NB4 (cell line): ENCODE results near the gene ALOX15B.

Experiments
- DNase-seq: peaks from one replicate; pipeline ENCODE4 v3.0.0; 2010; ENCODE audit warnings: low read depth
- H3K4me3 ChIP-seq: one replicate; pipeline ENCODE4 v1.5.1; 2011; ENCODE audit warnings: mild to moderate bottlenecking, low read depth, low read length, moderate library complexity
- MAX ChIP-seq: IDR thresholded peaks from 2 replicates; pipeline ENCODE4 v1.6.1; 2011; ENCODE audit warnings: low read depth, low read length
- MYC ChIP-seq: IDR thresholded peaks from 2 replicates; pipeline ENCODE4 v1.6.1; 2011; ENCODE audit warnings: low read depth, low read length
- POLR2A ChIP-seq: IDR thresholded peaks from 2 replicates; pipeline ENCODE4 v1.6.1; 2011; ENCODE audit warnings: mild to moderate bottlenecking; ENCODE audit not compliant: insufficient read length; ENCODE audit errors: extremely low read depth
- TF ChIP-seq, protein P1 (sequence below): IDR thresholded peaks from one replicate; pipeline ENCODE4 v1.5.1; 2012; ENCODE audit warnings: low read depth, low read length

The ALOX15B gene

DNA sequence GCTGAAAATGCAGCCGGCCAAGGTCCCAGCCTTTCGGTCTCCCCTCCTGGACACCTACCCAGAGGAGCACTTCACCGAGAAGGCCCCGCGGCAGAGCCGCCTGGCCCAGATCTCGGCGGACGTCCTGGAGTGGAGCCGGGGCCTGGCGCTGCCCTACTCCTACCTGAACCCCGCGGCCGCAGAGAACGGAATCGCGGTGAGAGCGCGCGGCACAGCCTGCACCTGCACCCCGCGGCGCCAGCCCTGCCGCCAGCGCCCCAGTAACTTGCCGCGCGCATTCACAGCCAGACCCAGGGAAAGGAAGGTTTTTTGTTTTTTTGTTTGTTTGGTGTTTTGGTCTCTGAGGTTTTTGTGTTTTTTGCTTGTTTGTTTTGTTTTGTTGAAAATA, 33.5 kb downstream of the ALOX15B start:
- DNase-seq, result no peak
- H3K4me3 ChIP-seq, result no peak overlapping the region

DNA sequence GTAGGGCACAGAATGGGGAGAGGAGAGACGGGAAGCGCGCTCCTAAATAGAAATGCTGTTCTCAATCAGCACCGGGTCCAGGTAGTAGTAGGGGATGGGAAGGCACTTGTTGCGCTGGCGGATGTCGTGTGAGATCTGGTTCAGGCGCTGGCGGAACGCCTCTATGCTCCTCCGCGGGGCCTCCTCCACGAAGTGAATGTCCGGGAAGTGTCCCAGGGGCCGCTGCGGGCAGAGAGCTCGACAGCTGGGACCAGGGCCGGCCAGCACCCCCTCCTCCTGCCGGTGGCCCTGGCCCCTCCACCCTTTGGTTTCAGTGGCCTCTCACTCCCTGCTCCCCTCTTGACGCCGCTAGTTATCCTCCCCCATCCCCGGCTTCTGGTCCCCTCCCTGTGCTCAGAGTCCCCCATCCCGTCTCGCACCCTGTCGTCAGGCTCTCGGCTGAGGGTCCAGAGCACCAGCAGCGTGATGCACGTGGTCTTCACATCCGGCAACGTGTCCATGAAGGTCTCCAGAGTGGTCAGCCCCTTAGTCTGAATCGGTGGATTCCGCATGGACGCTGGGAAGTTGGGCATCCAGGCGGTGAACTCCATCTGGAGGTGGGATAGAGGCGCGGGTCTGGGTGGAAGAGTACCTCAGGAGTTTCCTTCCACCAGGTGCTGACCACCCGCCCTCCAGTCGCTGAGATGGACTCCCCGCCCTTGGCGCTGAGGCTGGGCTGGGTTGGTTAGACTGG, 34.0 kb downstream of the ALOX15B start:
- TF ChIP-seq MYC (no peak), POLR2A (no peak), MAX (no peak)
- TF ChIP-seq, protein P1, sequence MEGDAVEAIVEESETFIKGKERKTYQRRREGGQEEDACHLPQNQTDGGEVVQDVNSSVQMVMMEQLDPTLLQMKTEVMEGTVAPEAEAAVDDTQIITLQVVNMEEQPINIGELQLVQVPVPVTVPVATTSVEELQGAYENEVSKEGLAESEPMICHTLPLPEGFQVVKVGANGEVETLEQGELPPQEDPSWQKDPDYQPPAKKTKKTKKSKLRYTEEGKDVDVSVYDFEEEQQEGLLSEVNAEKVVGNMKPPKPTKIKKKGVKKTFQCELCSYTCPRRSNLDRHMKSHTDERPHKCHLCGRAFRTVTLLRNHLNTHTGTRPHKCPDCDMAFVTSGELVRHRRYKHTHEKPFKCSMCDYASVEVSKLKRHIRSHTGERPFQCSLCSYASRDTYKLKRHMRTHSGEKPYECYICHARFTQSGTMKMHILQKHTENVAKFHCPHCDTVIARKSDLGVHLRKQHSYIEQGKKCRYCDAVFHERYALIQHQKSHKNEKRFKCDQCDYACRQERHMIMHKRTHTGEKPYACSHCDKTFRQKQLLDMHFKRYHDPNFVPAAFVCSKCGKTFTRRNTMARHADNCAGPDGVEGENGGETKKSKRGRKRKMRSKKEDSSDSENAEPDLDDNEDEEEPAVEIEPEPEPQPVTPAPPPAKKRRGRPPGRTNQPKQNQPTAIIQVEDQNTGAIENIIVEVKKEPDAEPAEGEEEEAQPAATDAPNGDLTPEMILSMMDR, result no peak
- no peak overlapping the region for H3K4me3 ChIP-seq
- no peak for DNase-seq

More for the DNA sequence above, 33.5 kb downstream of the ALOX15B start:
- TF ChIP-seq MYC (no peak), POLR2A (no peak), MAX (no peak)
- TF ChIP-seq, protein P1, result no peak

GRCh38 chr17:8073627-8074484, 35.0 kb downstream of the ALOX15B start:
- peak; percentile 75 for DNase-seq
- no peak for TF ChIP-seq MYC
- TF ChIP-seq, protein P1, result peak; percentile 75

GRCh38 chr17:8074554-8074953, 35.7 kb downstream of the ALOX15B start:
- no peak overlapping the region for H3K4me3 ChIP-seq
- TF ChIP-seq MYC, result no peak
- TF ChIP-seq MAX, result no peak
- no peak for TF ChIP-seq POLR2A
- TF ChIP-seq, protein P1, result no peak
- no peak for DNase-seq

More at GRCh38 chr17:8073627-8074484, 35.0 kb downstream of the ALOX15B start:
- H3K4me3 ChIP-seq, result no peak overlapping the region

- no peak overlapping the region for H3K4me3 ChIP-seq
- no peak for DNase-seq
- TF ChIP-seq POLR2A (no peak), MYC (no peak), MAX (no peak)
- TF ChIP-seq, protein P1, result no peak
Observed at GRCh38 chr17:8075081-8075480, 36.2 kb downstream of the ALOX15B start.
